Activated CD4-positive, alpha-beta memory T cell treated with anti-CD3 and anti-CD28 coated beads, Interleukin-2, amount 10 ng/mL, durations not matched to agents 7 days and 5 days (primary cell): ENCODE data around the gene MARCO. TPM values are rescaled to one million over a fixed set of nuclear protein-coding genes. Genes with fewer than 3 reads are reported as not detected.

ENCODE experiments used
- CTCF ChIA-PET: fragments of 350-600 bp; sonication (Branson Sonifier 250); formaldehyde crosslinking; loops from one replicate; lab custom pipeline; 2021; ENCODE audit warnings: antibody characterized with exemption, inconsistent platforms; lab: Charles Lee
- POLR2A ChIA-PET: fragments of 350-600 bp; sonication (Branson Sonifier 250); formaldehyde crosslinking; loops from one replicate; lab custom pipeline; 2021; ENCODE audit warnings: antibody characterized with exemption; lab: Charles Lee
- DNase-seq: peaks from one replicate; pipeline ENCODE4 v3.0.0-alpha.2; 2020
- H3K27ac Mint-ChIP-seq: one replicate; pipeline ENCODE4 v1.8.0; 2021; ENCODE audit warnings: mild to moderate bottlenecking, mixed read lengths
- H3K27me3 Mint-ChIP-seq: one replicate; pipeline ENCODE4 v1.8.0; 2021; ENCODE audit warnings: mixed read lengths
- H3K36me3 Mint-ChIP-seq: one replicate; pipeline ENCODE4 v1.8.0; 2021; ENCODE audit warnings: low read depth, mixed read lengths
- H3K4me1 Mint-ChIP-seq: one replicate; pipeline ENCODE4 v1.8.0; 2021; ENCODE audit warnings: mixed read lengths
- H3K4me3 Mint-ChIP-seq: one replicate; pipeline ENCODE4 v1.8.0; 2021; ENCODE audit warnings: mild to moderate bottlenecking, mixed read lengths
- H3K9me3 Mint-ChIP-seq: one replicate; pipeline ENCODE4 v1.8.0; 2021; ENCODE audit warnings: mixed read lengths
- total RNA-seq, 2 experiments: library from RNA; stranded (reverse); gene quantifications; one replicate each; pipeline ENCODE4 v1.2.3, GENCODE V29; 2021

MARCO gene
- total RNA-seq, 2 experiments from 2014 or later: not detected

DNA sequence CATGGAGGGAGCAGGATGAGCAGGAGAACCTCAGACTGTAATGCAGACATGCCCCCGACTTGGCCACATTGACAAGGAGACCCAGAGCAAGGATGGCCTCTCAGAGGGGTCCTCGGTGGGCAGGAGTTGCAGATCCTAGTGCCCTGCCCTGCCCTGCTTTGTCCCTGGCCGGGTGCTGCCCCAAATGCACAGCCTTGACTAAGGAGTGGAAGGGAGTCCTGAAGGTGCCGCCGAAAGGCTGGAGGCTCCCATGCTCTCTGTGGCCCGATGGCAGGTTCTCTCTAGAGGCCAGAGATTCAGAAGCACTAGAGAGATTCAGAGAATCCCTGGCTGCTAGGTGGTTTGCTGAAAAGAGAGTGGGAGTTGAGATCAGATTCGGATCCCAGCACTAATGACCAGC, 64.4 kb downstream of the MARCO start:
- DNase-seq: peak; percentile 9
- ChIA-PET CTCF (no interaction called here), POLR2A (no interaction called here)
- peaks cover 4% of the 10 kb centered on the region for H3K27me3 Mint-ChIP-seq
- H3K9me3 Mint-ChIP-seq: no peaks in the 10 kb centered on the region
- no peak overlapping the region for H3K4me3 Mint-ChIP-seq
- no peak overlapping the region for H3K27ac Mint-ChIP-seq
- no peaks in the 10 kb centered on the region for H3K36me3 Mint-ChIP-seq
- no peaks in the 10 kb centered on the region for H3K4me1 Mint-ChIP-seq

DNA sequence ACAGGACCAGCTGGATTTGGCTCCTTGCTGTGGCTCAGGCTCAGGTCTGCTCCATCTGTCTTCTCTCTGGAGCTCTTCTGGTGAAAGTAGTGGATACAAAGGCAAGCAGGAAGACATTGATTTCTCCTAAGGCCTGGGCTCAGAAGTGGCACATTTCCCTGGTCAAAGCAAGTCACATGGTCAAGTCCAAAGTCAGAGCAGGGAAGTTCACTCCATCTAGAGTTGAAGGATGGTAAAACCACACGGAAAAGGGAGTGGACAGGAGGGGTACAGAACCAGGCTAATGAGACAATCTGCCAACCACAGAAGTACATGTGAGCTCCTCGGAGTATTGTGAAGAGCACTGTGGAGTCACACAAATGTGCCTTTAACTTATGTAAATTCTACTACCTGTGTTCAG, 66.1 kb downstream of the MARCO start:
- no peaks in the 10 kb centered on the region for H3K36me3 Mint-ChIP-seq
- no peak overlapping the region for H3K4me3 Mint-ChIP-seq
- CTCF ChIA-PET: no interaction called here
- H3K9me3 Mint-ChIP-seq: no peaks in the 10 kb centered on the region
- H3K27ac Mint-ChIP-seq: no peak overlapping the region
- peaks cover 10% of the 10 kb centered on the region for H3K27me3 Mint-ChIP-seq
- H3K4me1 Mint-ChIP-seq: no peaks in the 10 kb centered on the region
- peak; percentile 4 for DNase-seq
- POLR2A ChIA-PET: no interaction called here

DNA sequence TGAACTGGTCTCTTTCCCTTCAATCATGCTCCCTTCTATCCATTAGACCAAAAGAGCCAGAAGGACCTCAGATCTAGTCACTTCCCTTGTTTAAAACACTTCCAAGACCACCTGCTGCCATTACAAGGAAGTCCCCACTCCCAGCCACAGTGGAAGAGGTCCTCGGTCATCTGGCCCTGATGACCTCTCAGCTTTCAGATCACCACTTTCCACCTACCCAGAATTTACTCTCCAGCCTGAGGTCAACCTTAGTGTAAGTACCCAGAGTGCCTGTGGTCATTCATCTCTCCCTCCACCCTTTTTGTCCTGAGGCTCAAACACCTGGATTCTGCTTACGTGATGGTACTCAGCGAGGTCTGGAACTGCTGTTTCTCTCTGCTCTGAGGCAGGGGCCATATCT, 67.1 kb downstream of the MARCO start:
- no peaks in the 10 kb centered on the region for H3K9me3 Mint-ChIP-seq
- CTCF ChIA-PET: no interaction called here
- H3K27ac Mint-ChIP-seq: no peak overlapping the region
- no peaks in the 10 kb centered on the region for H3K4me1 Mint-ChIP-seq
- no peak overlapping the region for H3K4me3 Mint-ChIP-seq
- no peaks in the 10 kb centered on the region for H3K36me3 Mint-ChIP-seq
- POLR2A ChIA-PET: no interaction called here
- DNase-seq: no peak
- H3K27me3 Mint-ChIP-seq: peaks cover 10% of the 10 kb centered on the region

DNA sequence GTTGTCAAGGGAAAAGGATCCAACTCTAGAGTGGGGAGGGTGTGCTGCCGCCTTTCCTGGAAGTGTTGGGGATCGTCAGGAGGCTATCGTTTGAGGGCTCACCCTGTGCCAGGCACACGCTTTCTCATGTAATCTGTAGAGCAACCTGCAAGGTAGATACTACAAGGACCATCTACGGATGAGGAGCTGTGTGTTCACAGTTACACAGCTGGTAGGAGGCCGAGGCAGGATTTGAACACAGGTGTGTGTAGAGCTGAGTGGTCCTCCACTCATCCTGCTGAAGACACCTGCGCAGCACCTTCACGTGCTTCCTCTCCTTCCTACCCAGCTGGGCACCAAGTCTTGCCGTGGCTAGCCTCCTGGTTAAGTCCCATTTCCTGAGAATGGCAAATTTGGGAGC, 68.3 kb downstream of the MARCO start:
- H3K27ac Mint-ChIP-seq: no peak overlapping the region
- ChIA-PET CTCF (no interaction called here), POLR2A (no interaction called here)
- H3K9me3 Mint-ChIP-seq: no peaks in the 10 kb centered on the region
- H3K4me3 Mint-ChIP-seq: no peak overlapping the region
- H3K27me3 Mint-ChIP-seq: peaks cover 10% of the 10 kb centered on the region
- peak; percentile 11 for DNase-seq
- H3K4me1 Mint-ChIP-seq: no peaks in the 10 kb centered on the region
- no peaks in the 10 kb centered on the region for H3K36me3 Mint-ChIP-seq

DNA sequence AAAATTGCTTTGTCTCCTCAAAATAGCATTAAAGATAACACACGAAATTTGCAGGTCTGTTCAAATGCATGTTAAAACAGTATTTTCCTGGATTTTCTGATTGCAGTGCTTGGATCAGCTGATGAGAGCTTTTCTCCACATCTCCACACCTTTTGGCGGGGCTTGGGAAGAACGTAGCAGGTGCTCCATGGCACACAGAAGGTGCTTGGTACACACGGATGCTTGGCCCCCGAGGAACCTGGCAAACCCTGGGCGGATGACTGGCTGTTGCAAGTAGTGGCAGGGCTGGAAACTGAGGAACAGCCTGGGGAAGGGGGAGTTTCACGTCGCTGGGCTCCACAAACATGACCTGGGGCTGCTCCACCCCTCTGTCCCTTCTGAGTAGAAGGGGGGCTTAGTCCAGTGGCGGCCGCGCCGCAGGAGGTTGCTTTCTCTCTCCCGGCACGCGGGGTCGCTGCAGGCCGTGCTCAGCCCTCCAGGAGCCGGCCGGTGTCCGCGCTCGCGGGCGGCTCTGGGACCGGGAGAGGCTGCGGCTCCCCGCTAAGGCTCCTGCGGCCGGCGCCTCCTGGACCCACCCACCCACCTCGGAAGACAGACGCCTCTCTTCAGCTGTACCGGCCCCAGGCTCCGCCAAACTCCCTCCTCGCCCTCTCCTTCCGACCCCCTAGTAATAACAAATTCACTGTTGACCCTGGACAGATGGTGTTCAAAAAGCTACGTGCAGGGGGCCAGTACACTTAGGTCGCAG, 69.3 kb downstream of the MARCO start:
- H3K9me3 Mint-ChIP-seq: no peaks in the 10 kb centered on the region

DNA sequence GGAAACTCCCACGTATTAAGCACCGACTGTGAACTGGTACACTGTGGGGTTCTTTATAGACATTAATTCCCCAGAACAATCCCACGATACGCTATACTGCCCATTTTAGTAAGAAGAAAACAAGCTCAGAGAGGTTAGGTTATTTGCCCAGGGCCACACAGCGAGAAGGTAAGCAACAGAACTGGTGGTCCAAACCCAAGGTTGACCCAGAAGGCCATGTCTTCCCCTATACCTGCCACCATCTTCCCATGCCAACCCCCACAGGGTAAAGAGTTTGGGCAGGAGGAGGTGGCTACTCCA, 69.9 kb downstream of the MARCO start:
- no peak overlapping the region for H3K4me3 Mint-ChIP-seq
- H3K27me3 Mint-ChIP-seq: peaks cover 10% of the 10 kb centered on the region
- ChIA-PET CTCF (interaction anchor here (0.7 kb wide), 1 partner anchor 648 kb away, joined by 4 read pairs; no protein-coding TSS in a partner anchor), POLR2A (no interaction called here)
- no peaks in the 10 kb centered on the region for H3K36me3 Mint-ChIP-seq
- no peak overlapping the region for H3K27ac Mint-ChIP-seq
- no peaks in the 10 kb centered on the region for H3K4me1 Mint-ChIP-seq
- peak; percentile 1 for DNase-seq
- H3K9me3 Mint-ChIP-seq: no peaks in the 10 kb centered on the region

More for the DNA sequence above, 69.3 kb downstream of the MARCO start:
- ChIA-PET CTCF (interaction anchor here (0.7 kb wide), 1 partner anchor 648 kb away, joined by 4 read pairs; no protein-coding TSS in a partner anchor), POLR2A (no interaction called here)
- Mint-ChIP-seq H3K27ac (no peak overlapping the region), H3K27me3 (peaks cover 10% of the 10 kb centered on the region), H3K4me1 (no peaks in the 10 kb centered on the region), H3K4me3 (no peak overlapping the region), H3K36me3 (no peaks in the 10 kb centered on the region)
- DNase-seq: peak; percentile 7

DNA sequence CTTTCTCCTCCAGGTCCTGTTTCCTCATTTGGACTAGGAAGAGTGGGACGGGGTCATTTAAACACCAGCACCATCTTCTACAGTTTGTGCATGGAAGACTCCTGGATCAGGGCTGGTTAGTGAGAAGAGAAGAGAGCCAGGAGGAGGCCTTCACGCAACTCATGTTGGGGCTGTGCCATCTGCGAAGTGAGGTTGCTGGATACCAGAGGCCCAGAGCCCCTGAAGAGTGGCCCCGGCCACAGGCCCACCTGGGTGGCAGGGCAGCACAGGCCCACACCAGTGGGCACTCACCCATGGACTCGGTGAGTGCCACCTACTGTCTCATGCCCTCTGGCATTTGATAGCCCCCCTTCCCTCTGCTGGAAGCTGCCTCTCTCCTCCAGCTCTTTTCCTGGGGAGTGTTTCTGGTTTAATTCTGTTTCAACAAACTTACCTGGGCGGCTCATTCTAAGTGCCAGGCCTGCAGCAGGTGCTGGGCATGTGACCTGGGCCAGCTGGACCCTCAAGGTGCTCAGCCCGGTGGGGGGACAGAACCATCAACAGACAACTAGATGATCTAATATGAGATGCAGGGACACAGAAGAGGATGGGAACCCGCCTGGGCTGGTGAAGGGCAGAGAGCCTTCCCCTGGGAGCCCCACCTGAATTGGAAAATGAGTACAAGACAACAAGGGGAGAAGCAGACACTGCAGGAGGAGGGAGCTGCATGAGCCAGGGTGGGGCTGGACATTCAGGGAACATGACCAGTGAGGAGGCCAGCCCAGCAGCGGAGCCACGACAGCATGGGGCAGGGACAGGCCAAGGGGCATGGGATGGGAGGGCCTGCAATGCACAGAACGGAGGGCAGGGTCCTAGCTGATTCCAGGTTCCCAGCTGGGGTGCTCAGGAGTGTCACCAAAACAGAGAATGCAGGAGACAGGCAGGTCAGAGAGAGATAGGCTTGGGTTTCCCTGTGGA, 70.6 kb downstream of the MARCO start:
- Mint-ChIP-seq H3K27ac (no peak overlapping the region), H3K4me3 (no peak overlapping the region), H3K36me3 (no peaks in the 10 kb centered on the region), H3K9me3 (no peaks in the 10 kb centered on the region), H3K27me3 (peaks cover 10% of the 10 kb centered on the region), H3K4me1 (no peaks in the 10 kb centered on the region)
- ChIA-PET POLR2A (no interaction called here), CTCF (interaction anchor here (0.7 kb wide), 1 partner anchor 647 kb away, joined by 4 read pairs; no protein-coding TSS in a partner anchor)
- DNase-seq: peak; percentile 3

DNA sequence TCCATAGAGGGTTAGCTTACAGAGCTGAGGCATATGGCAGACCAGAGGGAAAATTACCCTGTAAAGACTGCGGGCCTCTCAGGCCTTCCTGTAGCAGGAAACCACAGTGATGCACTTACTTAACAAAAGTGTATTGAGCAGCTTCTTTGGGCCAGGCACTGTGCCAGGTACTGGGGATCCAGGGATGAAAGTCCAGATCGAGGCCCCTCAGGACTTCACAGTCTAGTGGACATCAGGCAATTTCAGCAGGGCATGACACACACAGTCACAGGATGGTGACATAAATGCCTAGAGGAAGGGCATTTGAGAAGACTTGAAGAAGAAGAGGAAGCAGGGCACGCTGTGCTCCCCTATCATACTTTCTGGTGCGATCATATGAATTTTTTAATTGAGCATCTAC, 71.7 kb downstream of the MARCO start:
- Mint-ChIP-seq H3K27ac (no peak overlapping the region), H3K9me3 (no peaks in the 10 kb centered on the region), H3K36me3 (no peaks in the 10 kb centered on the region), H3K4me3 (no peak overlapping the region), H3K27me3 (peaks cover 10% of the 10 kb centered on the region), H3K4me1 (no peaks in the 10 kb centered on the region)
- peak; percentile 10 for DNase-seq
- POLR2A ChIA-PET: no interaction called here
- CTCF ChIA-PET: no interaction called here

DNA sequence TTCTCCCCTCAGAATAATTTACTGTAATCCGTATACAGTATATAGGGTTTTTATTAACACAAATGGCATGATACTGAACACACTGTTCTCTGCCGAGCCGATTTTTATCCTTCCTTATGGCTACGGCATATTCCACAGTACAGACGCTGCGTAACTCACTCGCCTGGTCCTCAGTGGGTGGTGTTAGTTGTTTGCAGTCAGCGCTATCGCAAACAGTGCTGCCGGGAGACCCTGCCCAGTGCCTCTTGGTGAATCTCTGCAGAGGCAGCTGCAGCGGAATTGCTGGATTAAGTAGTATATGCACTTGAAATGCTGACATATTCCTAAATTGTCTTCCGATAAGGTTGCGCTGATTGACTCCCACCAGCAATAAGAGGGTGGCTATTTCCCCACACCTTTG, 73.9 kb downstream of the MARCO start:
- Mint-ChIP-seq H3K27me3 (peaks cover 7% of the 10 kb centered on the region), H3K27ac (no peak overlapping the region), H3K4me3 (no peak overlapping the region), H3K9me3 (no peaks in the 10 kb centered on the region), H3K4me1 (no peaks in the 10 kb centered on the region), H3K36me3 (no peaks in the 10 kb centered on the region)
- CTCF ChIA-PET: no interaction called here
- POLR2A ChIA-PET: no interaction called here
- DNase-seq: no peak

DNA sequence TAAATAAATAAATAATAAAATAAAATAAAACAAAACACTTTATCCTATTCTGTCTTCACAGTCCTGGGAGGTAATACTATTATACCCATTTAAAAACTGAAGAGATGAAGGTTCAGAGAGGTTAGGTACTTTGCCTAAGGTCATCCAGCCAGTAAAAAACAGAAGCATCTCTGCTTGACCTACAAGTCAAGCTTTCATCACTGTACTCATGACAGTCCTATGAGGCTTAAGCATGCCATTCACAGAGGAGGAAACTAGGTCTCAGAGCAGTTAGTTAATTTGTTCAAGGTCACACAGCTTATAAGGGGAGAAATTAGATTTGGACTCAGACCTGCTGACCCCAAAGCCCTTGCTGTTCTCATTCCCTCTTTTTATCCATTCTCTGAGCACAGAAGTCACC, 77.5 kb downstream of the MARCO start:
- Mint-ChIP-seq H3K9me3 (no peaks in the 10 kb centered on the region), H3K27me3 (no peaks in the 10 kb centered on the region), H3K4me1 (no peaks in the 10 kb centered on the region), H3K36me3 (no peaks in the 10 kb centered on the region), H3K4me3 (no peak overlapping the region), H3K27ac (no peak overlapping the region)
- POLR2A ChIA-PET: no interaction called here
- CTCF ChIA-PET: no interaction called here
- no peak for DNase-seq

DNA sequence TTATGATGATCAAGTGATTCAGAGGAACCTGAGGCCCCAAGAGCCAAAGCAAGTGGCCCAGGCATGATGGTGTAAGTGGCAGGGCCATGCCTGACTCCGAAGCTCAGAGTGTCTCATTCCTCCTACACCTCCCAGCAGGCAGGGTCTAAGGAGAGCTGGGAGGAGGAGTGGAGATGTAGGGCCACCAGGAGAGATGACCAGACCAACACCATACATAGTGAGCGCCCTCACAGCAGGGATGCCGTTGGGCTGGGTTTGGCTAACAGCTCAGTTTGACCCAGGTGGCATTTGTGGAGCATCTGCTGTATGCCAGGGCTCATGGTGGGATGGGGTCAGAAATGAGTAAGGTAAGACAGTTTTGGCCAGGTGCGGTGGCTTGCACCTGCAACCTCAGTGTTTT, 80.7 kb downstream of the MARCO start:
- Mint-ChIP-seq H3K4me3 (no peak overlapping the region), H3K27ac (no peak overlapping the region), H3K27me3 (no peaks in the 10 kb centered on the region), H3K4me1 (no peaks in the 10 kb centered on the region), H3K36me3 (no peaks in the 10 kb centered on the region), H3K9me3 (no peaks in the 10 kb centered on the region)
- ChIA-PET CTCF (no interaction called here), POLR2A (no interaction called here)
- no peak for DNase-seq

DNA sequence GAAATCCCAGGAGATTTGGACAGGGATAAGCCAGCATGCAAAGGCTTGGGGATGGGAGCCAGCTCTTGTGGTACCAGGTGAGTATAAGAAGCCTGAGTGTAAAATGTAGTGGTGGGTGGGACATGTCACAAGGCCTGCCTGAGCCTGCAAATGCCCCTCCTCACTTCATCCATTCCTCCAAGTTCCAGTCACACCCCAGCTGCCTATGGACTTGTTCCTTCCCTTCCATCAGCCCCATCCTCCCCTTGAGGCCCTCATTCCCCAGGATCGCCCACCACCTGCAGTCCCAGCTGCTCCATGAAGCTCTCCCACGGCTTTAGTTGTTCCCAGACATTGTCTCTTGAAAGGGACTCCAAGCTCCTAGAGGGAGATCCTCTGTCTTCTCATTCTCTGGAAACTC, 81.5 kb downstream of the MARCO start:
- ChIA-PET CTCF (no interaction called here), POLR2A (no interaction called here)
- Mint-ChIP-seq H3K9me3 (no peaks in the 10 kb centered on the region), H3K4me3 (no peak overlapping the region), H3K27ac (no peak overlapping the region), H3K4me1 (no peaks in the 10 kb centered on the region), H3K27me3 (no peaks in the 10 kb centered on the region), H3K36me3 (no peaks in the 10 kb centered on the region)
- DNase-seq: no peak

DNA sequence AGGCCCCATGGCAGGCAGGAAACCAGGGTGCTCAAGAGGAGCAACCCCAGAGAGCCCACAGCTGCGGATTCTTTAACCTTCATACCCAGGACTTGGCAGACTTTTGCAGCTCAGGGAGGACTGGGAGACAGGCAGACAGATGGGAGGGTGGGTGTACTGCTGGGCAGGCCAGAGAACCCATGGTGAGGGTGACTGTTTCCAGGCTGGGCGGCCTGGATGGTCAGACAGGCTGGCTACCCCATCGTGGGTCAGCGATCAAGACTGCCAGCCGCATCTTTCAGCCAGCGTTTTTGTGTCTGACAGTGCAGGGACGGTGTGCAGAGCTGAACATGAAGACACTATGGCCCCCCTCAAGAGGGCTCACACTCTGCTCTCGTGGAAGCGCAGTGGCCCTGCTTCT, 82.2 kb downstream of the MARCO start:
- Mint-ChIP-seq H3K27me3 (no peaks in the 10 kb centered on the region), H3K4me1 (no peaks in the 10 kb centered on the region), H3K27ac (no peak overlapping the region), H3K4me3 (no peak overlapping the region), H3K9me3 (no peaks in the 10 kb centered on the region), H3K36me3 (no peaks in the 10 kb centered on the region)
- ChIA-PET CTCF (no interaction called here), POLR2A (no interaction called here)
- DNase-seq: no peak
